ENCODE measurements around the gene RPS29. TPM values are rescaled to one million over a fixed set of nuclear protein-coding genes. Genes with fewer than 3 reads are reported as not detected.

Gene RPS29
- 1,000 to 10,000 TPM; 2,435 to 6,129 (median 4,291) TPM for total RNA-seq

- in situ Hi-C loops (cut with MboI; ENCODE audit: low pct_ligation_motif_present in 1 of 4, low pct_unique_long_range_greater_than_20kb in 1 of 4, low sequenced_read_pairs in 3 of 4): no loop called here
- DNase-seq: peak; percentile 98
- Histone ChIP-seq H3K4me1 (peaks cover 7 to 27% (median 23%) of the 10 kb centered on the region in 4 donors), H3K4me3 (peak within 1 kb of the TSS; percentile 68 to 96 (median 80)), H3K27ac (peak within 1 kb of the TSS; percentile 93 to 97 (median 96)), H3K36me3 (peaks cover 0 to 5% (median 0%) of the 10 kb centered on the region in 4 donors), H3K27me3 (no peaks in the 10 kb centered on the region), H3K9me3 (no peaks in the 10 kb centered on the region)
- intact Hi-C loops (cut with DNase I; ENCODE audit: low total_unique reads): no loop called here
- TF ChIP-seq POLR2A (IDR thresholded peaks at IDR 0.05): peak; percentile 98
- TF ChIP-seq EP300 (IDR thresholded peaks at IDR 0.05; ENCODE audit: low read depth): no peak
- peak; percentile 97 to 98 (median 98) for TF ChIP-seq POLR2AphosphoS5 (IDR thresholded peaks at IDR 0.05)
- 0 to 1% methylated on average over 4 to 55 of the region's 55 CpGs for WGBS, 2 donors (ENCODE audit: low coverage in 1 of 2)
These were observed at the start of gene RPS29 for GRCh38 chr14:49585803-49586672. RPS29 (minus strand) TSS chr14:49586380; CDS start chr14:49586346, 34 bp downstream.

- Histone ChIP-seq H3K4me1 (peaks cover 17 to 44% (median 29%) of the 10 kb centered on the region in 4 donors), H3K9me3 (no peaks in the 10 kb centered on the region), H3K27ac (peak within 1 kb of the TSS; percentile 94 to 99 (median 96)), H3K36me3 (no peaks in the 10 kb centered on the region), H3K27me3 (no peaks in the 10 kb centered on the region), H3K4me3 (peak within 1 kb of the TSS; percentile 65 to 90 (median 76))
- intact Hi-C loops (cut with DNase I; ENCODE audit: low total_unique reads): no loop called here
- in situ Hi-C loops (cut with MboI; ENCODE audit: low pct_ligation_motif_present in 1 of 4, low pct_unique_long_range_greater_than_20kb in 1 of 4, low sequenced_read_pairs in 3 of 4): loop anchor here (10.0 to 25.0 kb wide), 5 partner anchors 128 to 478 kb away; partner anchors contain the start of genes KLHDC2 (in 3 of the 4), NEMF (in 1 of the 4) and VCPKMT (in 1 of the 4)
- TF ChIP-seq CTCF (IDR thresholded peaks at IDR 0.05): no peak
- no peak for TF ChIP-seq POLR2A (IDR thresholded peaks at IDR 0.05)
- no peak for TF ChIP-seq POLR2AphosphoS5 (IDR thresholded peaks at IDR 0.05)
- no peak for TF ChIP-seq EP300 (IDR thresholded peaks at IDR 0.05; ENCODE audit: low read depth)
- peak; percentile 69 for DNase-seq
- WGBS, 2 donors (ENCODE audit: low coverage in 1 of 2): 0% methylated on average over 54 of the region's 80 CpGs; no CpG with 5 or more reads in 1 of the 2 donors
These were observed 48.6 kb upstream of the RPS29 start, which contains the start of gene DNAAF2 for GRCh38 chr14:49634547-49635334. DNAAF2 (minus strand) TSS chr14:49635244; CDS start chr14:49635149, 95 bp downstream.

GRCh38 chr14:49633640-49634546, 47.7 kb upstream of the RPS29 start:
- DNase-seq: peak; percentile 96
- in situ Hi-C loops (cut with MboI; ENCODE audit: low pct_ligation_motif_present in 1 of 4, low pct_unique_long_range_greater_than_20kb in 1 of 4, low sequenced_read_pairs in 3 of 4) (loop anchor here (10.0 to 25.0 kb wide), 5 partner anchors 128 to 478 kb away; partner anchors contain the start of genes KLHDC2 (in 3 of the 4), NEMF (in 1 of the 4) and VCPKMT (in 1 of the 4)), intact Hi-C loops (cut with DNase I; ENCODE audit: low total_unique reads) (no loop called here)
- TF ChIP-seq CTCF (IDR thresholded peaks at IDR 0.05) (peak; percentile 74 to 81 (median 76)), POLR2A (IDR thresholded peaks at IDR 0.05) (peak; percentile 83), POLR2AphosphoS5 (IDR thresholded peaks at IDR 0.05) (peak; percentile 37 to 86 (median 79)), EP300 (IDR thresholded peaks at IDR 0.05; ENCODE audit: low read depth) (no peak)
- H3K4me3 ChIP-seq: peak overlapping the region; percentile 65 to 90 (median 76)
- H3K9me3 ChIP-seq: no peaks in the 10 kb centered on the region
- peaks cover 17 to 44% (median 29%) of the 10 kb centered on the region in 4 donors for H3K4me1 ChIP-seq
- H3K27me3 ChIP-seq: no peaks in the 10 kb centered on the region
- WGBS, 2 donors (ENCODE audit: low coverage in 1 of 2): 0% methylated on average over 71 of the region's 101 CpGs; no CpG with 5 or more reads in 1 of the 2 donors
- H3K27ac ChIP-seq: peak overlapping the region; percentile 94 to 99 (median 96)
- H3K36me3 ChIP-seq: no peaks in the 10 kb centered on the region
